Measurements from ENCODE around the gene TMEM218. TPM values are rescaled to one million over a fixed set of nuclear protein-coding genes. Genes with fewer than 3 reads are reported as not detected.

Gene TMEM218
- total and polyA plus RNA-seq, 10 of the 15 experiments (the other 5 are each of a cell fraction or from before 2014, with no cell fraction given) = 11.2 to 50.3 (median 28.8) TPM

GRCh38 chr11:125136001-125136400, 24.6 kb upstream of the TMEM218 start:
- POLR2A ChIA-PET = no interaction called here
- Histone ChIP-seq H3K36me3 (ENCODE audit: control insufficient read depth in 2 of 2, insufficient read depth in 2 of 2, low read length in 1 of 2) (no peaks in the 10 kb centered on the region), H2AFZ (ENCODE audit: control insufficient read depth, low read depth, low read length) (no peak overlapping the region), H4K20me1 (ENCODE audit: control insufficient read depth, insufficient read depth) (no peaks in the 10 kb centered on the region), H3K4me2 (ENCODE audit: control insufficient read depth, insufficient read depth) (no peak overlapping the region), H3K9me3 (replicated peaks; ENCODE audit: control insufficient read depth, insufficient read depth, low read length) (no peaks in the 10 kb centered on the region), H3K27me3 (replicated peaks in 1 of 2; ENCODE audit: control insufficient read depth in 2 of 2, insufficient read depth in 2 of 2, low read length in 1 of 2) (0 out of 4 replicates have a peak, but pooled peaks cover 0 to 2% of the 10 kb centered on the region in 2 experiments), H3K9ac (ENCODE audit: control insufficient read depth, insufficient read depth, low read length) (no peak overlapping the region), H3K79me2 (ENCODE audit: control insufficient read depth, insufficient read depth, low read length) (no peaks in the 10 kb centered on the region), H3K4me3 (no peak overlapping the region), H3K27ac (ENCODE audit: control insufficient read depth, insufficient read depth) (no peak overlapping the region), H3K4me1 (ENCODE audit: control insufficient read depth, insufficient read depth, low read length) (no peaks in the 10 kb centered on the region)
- DNase-seq (ENCODE audit: low read depth, low spot score) (no peak), FAIRE-seq (no peak), ATAC-seq (no peak)
- SMC1A ChIA-PET (ENCODE audit: uncharacterized antibody, unreplicated experiment) = interaction anchor here (1.1 kb wide), 1 partner anchor 188 kb away, joined by 3 read pairs; no protein-coding TSS in a partner anchor
- RAD21 ChIA-PET (ENCODE audit: unreplicated experiment) = no interaction called here
- in situ Hi-C loops (cut with MboI) = no loop called here
- CTCF ChIA-PET = no interaction called here
- TF ChIP-seq BCL11A (IDR thresholded peaks at IDR 0.05; ENCODE audit: low read depth, low read length) (no peak), RELB (IDR thresholded peaks at IDR 0.05; ENCODE audit: low read depth) (no peak), NKRF (conservative IDR thresholded peaks at IDR 0.05) (no peak), PKNOX1 (IDR thresholded peaks at IDR 0.05) (no peak), STAT3 (IDR thresholded peaks at IDR 0.05; ENCODE audit: low read depth, low read length) (no peak), SMAD1 (IDR thresholded peaks at IDR 0.05; ENCODE audit: low read depth, partially characterized antibody) (no peak), ZNF274 (IDR thresholded peaks at IDR 0.05; ENCODE audit: insufficient read depth, insufficient read length) (no peak), GATAD2B (conservative IDR thresholded peaks at IDR 0.05; ENCODE audit: low read depth) (no peak), ZBTB4 (CRISPR knock-in tag; IDR thresholded peaks at IDR 0.05) (no peak), FOXM1 (IDR thresholded peaks at IDR 0.05; ENCODE audit: low read depth, low read length) (no peak)
- no TSS peak for BruUV-seq (replicated peaks)
- intact Hi-C loops (cut with micrococcal nuclease; ENCODE audit: unreplicated experiment) = no loop called here
